HUES48 (cell line): ENCODE data around the gene EML6.

Experiments used
- H3K27ac ChIP-seq: one replicate; pipeline ENCODE4 v1.7.0; 2013; ENCODE audit warnings: low read depth, low read length, inconsistent platforms
- H3K27me3 ChIP-seq: 2 replicates; pipeline ENCODE4 v1.6.1; 2013; ENCODE audit warnings: mild to moderate bottlenecking, low read length; ENCODE audit not compliant: control insufficient read depth, insufficient read depth
- H3K36me3 ChIP-seq: 2 replicates; pipeline ENCODE4 v1.6.1; 2013; ENCODE audit warnings: low read length; ENCODE audit not compliant: control insufficient read depth, insufficient read depth
- H3K4me1 ChIP-seq: 2 replicates; pipeline ENCODE4 v1.6.1; 2013; ENCODE audit warnings: mild to moderate bottlenecking, low read length; ENCODE audit not compliant: control insufficient read depth, insufficient read depth
- H3K4me3 ChIP-seq: 2 replicates; pipeline ENCODE4 v1.5.1; 2013; ENCODE audit warnings: mild to moderate bottlenecking, low read depth, low read length
- H3K9ac ChIP-seq: 2 replicates; pipeline ENCODE4 v1.6.1; 2013; ENCODE audit warnings: mild to moderate bottlenecking, low read depth, low read length, moderate library complexity
- H3K9me3 ChIP-seq: 2 replicates; pipeline ENCODE4 v1.6.1; 2013; ENCODE audit warnings: low read length; ENCODE audit not compliant: control insufficient read depth, insufficient read depth

The EML6 gene

GRCh38 chr2:54899576-54900200 is 176.2 kb downstream of the EML6 start:
- Histone ChIP-seq H3K4me3 (no peak overlapping the region), H3K27ac (no peak overlapping the region), H3K27me3 (no peaks in the 10 kb centered on the region), H3K36me3 (no peaks in the 10 kb centered on the region), H3K9me3 (no peaks in the 10 kb centered on the region), H3K4me1 (no peaks in the 10 kb centered on the region), H3K9ac (no peak overlapping the region)

- H3K36me3 ChIP-seq = no peaks in the 10 kb centered on the region
Measured at GRCh38 chr2:54901224-54901986, 177.9 kb downstream of the EML6 start.

GRCh38 chr2:54902763-54903162 is 179.3 kb downstream of the EML6 start:
- H3K4me3 ChIP-seq = no peak overlapping the region
- no peaks in the 10 kb centered on the region for H3K4me1 ChIP-seq
- no peaks in the 10 kb centered on the region for H3K9me3 ChIP-seq
- H3K36me3 ChIP-seq = no peaks in the 10 kb centered on the region
- H3K27ac ChIP-seq = no peak overlapping the region
- H3K27me3 ChIP-seq = no peaks in the 10 kb centered on the region
- H3K9ac ChIP-seq = no peak overlapping the region

More at GRCh38 chr2:54901224-54901986, 177.9 kb downstream of the EML6 start:
- Histone ChIP-seq H3K9me3 (no peaks in the 10 kb centered on the region), H3K4me1 (no peaks in the 10 kb centered on the region), H3K27me3 (no peaks in the 10 kb centered on the region), H3K4me3 (no peak overlapping the region), H3K9ac (no peak overlapping the region), H3K27ac (no peak overlapping the region)

- Histone ChIP-seq H3K4me1 (no peaks in the 10 kb centered on the region), H3K36me3 (no peaks in the 10 kb centered on the region), H3K9me3 (no peaks in the 10 kb centered on the region), H3K9ac (no peak overlapping the region), H3K27me3 (no peaks in the 10 kb centered on the region), H3K27ac (no peak overlapping the region), H3K4me3 (no peak overlapping the region)
Measured at GRCh38 chr2:54903736-54904554, 180.5 kb downstream of the EML6 start.

GRCh38 chr2:54904836-54905235 is 181.4 kb downstream of the EML6 start:
- H3K27me3 ChIP-seq = no peaks in the 10 kb centered on the region
- no peak overlapping the region for H3K9ac ChIP-seq
- H3K27ac ChIP-seq = no peak overlapping the region
- no peaks in the 10 kb centered on the region for H3K9me3 ChIP-seq
- H3K4me3 ChIP-seq = no peak overlapping the region
- H3K36me3 ChIP-seq = no peaks in the 10 kb centered on the region
- no peaks in the 10 kb centered on the region for H3K4me1 ChIP-seq

- Histone ChIP-seq H3K4me1 (no peaks in the 10 kb centered on the region), H3K9me3 (no peaks in the 10 kb centered on the region), H3K9ac (no peak overlapping the region), H3K27ac (no peak overlapping the region), H3K27me3 (no peaks in the 10 kb centered on the region), H3K36me3 (no peaks in the 10 kb centered on the region), H3K4me3 (no peak overlapping the region)
Measured at GRCh38 chr2:54906716-54907115, 183.3 kb downstream of the EML6 start.

GRCh38 chr2:54907663-54908062 is 184.2 kb downstream of the EML6 start:
- no peak overlapping the region for H3K27ac ChIP-seq
- H3K9me3 ChIP-seq = no peaks in the 10 kb centered on the region
- H3K4me1 ChIP-seq = no peaks in the 10 kb centered on the region
- H3K27me3 ChIP-seq = no peaks in the 10 kb centered on the region
- H3K9ac ChIP-seq = no peak overlapping the region
- H3K4me3 ChIP-seq = no peak overlapping the region
- H3K36me3 ChIP-seq = no peaks in the 10 kb centered on the region

- no peaks in the 10 kb centered on the region for H3K9me3 ChIP-seq
- no peaks in the 10 kb centered on the region for H3K36me3 ChIP-seq
- no peak overlapping the region for H3K4me3 ChIP-seq
- no peaks in the 10 kb centered on the region for H3K27me3 ChIP-seq
- no peak overlapping the region for H3K27ac ChIP-seq
- H3K4me1 ChIP-seq = no peaks in the 10 kb centered on the region
- no peak overlapping the region for H3K9ac ChIP-seq
Measured at GRCh38 chr2:54908591-54908990, 185.1 kb downstream of the EML6 start.

GRCh38 chr2:54909001-54909400 is 185.5 kb downstream of the EML6 start:
- Histone ChIP-seq H3K27ac (no peak overlapping the region), H3K4me3 (no peak overlapping the region), H3K36me3 (no peaks in the 10 kb centered on the region), H3K4me1 (no peaks in the 10 kb centered on the region), H3K9me3 (no peaks in the 10 kb centered on the region), H3K9ac (no peak overlapping the region), H3K27me3 (no peaks in the 10 kb centered on the region)

- no peaks in the 10 kb centered on the region for H3K36me3 ChIP-seq
- no peak overlapping the region for H3K4me3 ChIP-seq
- no peak overlapping the region for H3K27ac ChIP-seq
- H3K9ac ChIP-seq = no peak overlapping the region
- H3K4me1 ChIP-seq = no peaks in the 10 kb centered on the region
- H3K9me3 ChIP-seq = no peaks in the 10 kb centered on the region
- no peaks in the 10 kb centered on the region for H3K27me3 ChIP-seq
Measured at GRCh38 chr2:54912305-54912704, 188.8 kb downstream of the EML6 start.

- H3K9ac ChIP-seq = no peak overlapping the region
- no peaks in the 10 kb centered on the region for H3K4me1 ChIP-seq
- H3K9me3 ChIP-seq = no peaks in the 10 kb centered on the region
- no peak overlapping the region for H3K4me3 ChIP-seq
- no peak overlapping the region for H3K27ac ChIP-seq
- H3K27me3 ChIP-seq = no peaks in the 10 kb centered on the region
- no peaks in the 10 kb centered on the region for H3K36me3 ChIP-seq
Measured at GRCh38 chr2:54912893-54913292, 189.4 kb downstream of the EML6 start.
